Progenitor cell of endocrine pancreas (in vitro differentiated cells): Measurements from ENCODE around the gene SCAMP5. TPM values are rescaled to one million over a fixed set of nuclear protein-coding genes. Genes with fewer than 3 reads are reported as not detected.

ENCODE experiments used
- DNase-seq: peaks from one replicate; pipeline ENCODE4 v3.0.0; 2021; ENCODE audit warnings: low spot score; ENCODE audit not compliant: unreplicated experiment
- H3K27ac Mint-ChIP-seq: 2 replicates; pipeline ENCODE4 v1.8.0; 2021; ENCODE audit warnings: mild to moderate bottlenecking, moderate library complexity, mixed read lengths
- H3K27me3 Mint-ChIP-seq: 2 replicates; pipeline ENCODE4 v1.8.0; 2021; ENCODE audit warnings: mixed read lengths
- H3K36me3 Mint-ChIP-seq: 2 replicates; pipeline ENCODE4 v1.8.0; 2022; ENCODE audit warnings: mixed read lengths; ENCODE audit not compliant: insufficient read depth
- H3K4me1 Mint-ChIP-seq: 2 replicates; pipeline ENCODE4 v1.8.0; 2021; ENCODE audit warnings: low read depth, mixed read lengths
- H3K4me3 Mint-ChIP-seq: 2 replicates; pipeline ENCODE4 v1.8.0; 2021; ENCODE audit warnings: low read depth, mild to moderate bottlenecking, moderate library complexity, mixed read lengths
- H3K9me3 Mint-ChIP-seq: 2 replicates; pipeline ENCODE4 v1.8.0; 2021; ENCODE audit warnings: low read depth, mixed read lengths
- long read RNA-seq: library from polyadenylated mRNA; unstranded; transcript quantifications from one replicate; pipeline ENCODE4 v2.0.0, GENCODE V29; 2020
- total RNA-seq: library from RNA; stranded (reverse); gene quantifications from 2 replicates; pipeline ENCODE4 v1.2.1, GENCODE V29; 2021
- TF ChIP-seq, protein P1 (sequence below): fragments of 200-600 bp; sonication (generic); IDR thresholded peaks from one replicate; pipeline ENCODE4 v1.5.0; 2021; ENCODE audit warnings: antibody characterized with exemption, mild to moderate bottlenecking; ENCODE audit not compliant: unreplicated experiment

The SCAMP5 gene, protein sequence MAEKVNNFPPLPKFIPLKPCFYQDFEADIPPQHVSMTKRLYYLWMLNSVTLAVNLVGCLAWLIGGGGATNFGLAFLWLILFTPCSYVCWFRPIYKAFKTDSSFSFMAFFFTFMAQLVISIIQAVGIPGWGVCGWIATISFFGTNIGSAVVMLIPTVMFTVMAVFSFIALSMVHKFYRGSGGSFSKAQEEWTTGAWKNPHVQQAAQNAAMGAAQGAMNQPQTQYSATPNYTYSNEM
- total RNA-seq, result 55.9 and 58.0 TPM in 2 replicates
- long read RNA-seq, partial matches to known transcripts, result 0 of 3 reads
- long read RNA-seq, other reads (novel, unspliced or antisense), result 3 of 3 reads

DNA sequence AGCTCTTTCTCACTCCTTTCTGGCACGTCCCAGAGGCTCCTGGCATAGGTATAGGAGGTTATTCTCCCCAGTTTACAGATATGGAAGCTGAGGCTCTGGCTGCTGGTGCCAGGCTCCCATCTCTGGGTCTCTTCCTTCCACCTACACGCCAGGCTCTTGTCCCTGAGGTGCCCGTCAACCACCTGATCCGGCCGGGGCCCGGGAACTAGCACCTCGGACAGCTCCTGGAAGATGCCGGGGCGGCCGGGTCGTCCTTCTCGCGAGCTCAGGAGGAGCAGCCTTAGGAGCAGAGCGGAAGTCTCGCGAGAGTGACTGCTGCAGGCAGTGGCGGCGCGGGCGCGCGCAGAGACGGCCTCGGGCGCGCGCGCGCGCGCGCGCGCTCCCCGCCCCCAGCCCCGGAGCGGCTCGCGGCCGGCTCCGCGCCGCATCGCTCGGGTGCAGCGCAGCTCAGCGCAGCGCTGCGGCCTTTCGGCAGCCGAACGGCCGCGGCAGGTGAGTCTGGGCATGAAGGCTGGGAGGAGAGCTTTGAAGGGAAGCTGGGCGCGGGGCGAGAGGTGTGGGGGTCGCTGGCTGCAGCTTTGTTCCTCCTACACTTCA lies at the start of gene SCAMP5:
TSS of gene SCAMP5 (plus strand) at position 382 of the 597 bp plus-strand sequence. CDS start 16,277 bp downstream, outside the sequence.
- TF ChIP-seq, protein P1, sequence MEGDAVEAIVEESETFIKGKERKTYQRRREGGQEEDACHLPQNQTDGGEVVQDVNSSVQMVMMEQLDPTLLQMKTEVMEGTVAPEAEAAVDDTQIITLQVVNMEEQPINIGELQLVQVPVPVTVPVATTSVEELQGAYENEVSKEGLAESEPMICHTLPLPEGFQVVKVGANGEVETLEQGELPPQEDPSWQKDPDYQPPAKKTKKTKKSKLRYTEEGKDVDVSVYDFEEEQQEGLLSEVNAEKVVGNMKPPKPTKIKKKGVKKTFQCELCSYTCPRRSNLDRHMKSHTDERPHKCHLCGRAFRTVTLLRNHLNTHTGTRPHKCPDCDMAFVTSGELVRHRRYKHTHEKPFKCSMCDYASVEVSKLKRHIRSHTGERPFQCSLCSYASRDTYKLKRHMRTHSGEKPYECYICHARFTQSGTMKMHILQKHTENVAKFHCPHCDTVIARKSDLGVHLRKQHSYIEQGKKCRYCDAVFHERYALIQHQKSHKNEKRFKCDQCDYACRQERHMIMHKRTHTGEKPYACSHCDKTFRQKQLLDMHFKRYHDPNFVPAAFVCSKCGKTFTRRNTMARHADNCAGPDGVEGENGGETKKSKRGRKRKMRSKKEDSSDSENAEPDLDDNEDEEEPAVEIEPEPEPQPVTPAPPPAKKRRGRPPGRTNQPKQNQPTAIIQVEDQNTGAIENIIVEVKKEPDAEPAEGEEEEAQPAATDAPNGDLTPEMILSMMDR, result no peak
- peak within 1 kb of the TSS; percentile 90 for H3K27ac Mint-ChIP-seq
- H3K9me3 Mint-ChIP-seq, result no peaks in the 10 kb centered on the region
- peak within 1 kb of the TSS; percentile 81 for H3K4me3 Mint-ChIP-seq
- peak; percentile 97 for DNase-seq
- peaks cover 9% of the 10 kb centered on the region for H3K4me1 Mint-ChIP-seq
- H3K36me3 Mint-ChIP-seq, result peaks cover 7% of the 10 kb centered on the region
- peaks cover 15% of the 10 kb centered on the region for H3K27me3 Mint-ChIP-seq

DNA sequence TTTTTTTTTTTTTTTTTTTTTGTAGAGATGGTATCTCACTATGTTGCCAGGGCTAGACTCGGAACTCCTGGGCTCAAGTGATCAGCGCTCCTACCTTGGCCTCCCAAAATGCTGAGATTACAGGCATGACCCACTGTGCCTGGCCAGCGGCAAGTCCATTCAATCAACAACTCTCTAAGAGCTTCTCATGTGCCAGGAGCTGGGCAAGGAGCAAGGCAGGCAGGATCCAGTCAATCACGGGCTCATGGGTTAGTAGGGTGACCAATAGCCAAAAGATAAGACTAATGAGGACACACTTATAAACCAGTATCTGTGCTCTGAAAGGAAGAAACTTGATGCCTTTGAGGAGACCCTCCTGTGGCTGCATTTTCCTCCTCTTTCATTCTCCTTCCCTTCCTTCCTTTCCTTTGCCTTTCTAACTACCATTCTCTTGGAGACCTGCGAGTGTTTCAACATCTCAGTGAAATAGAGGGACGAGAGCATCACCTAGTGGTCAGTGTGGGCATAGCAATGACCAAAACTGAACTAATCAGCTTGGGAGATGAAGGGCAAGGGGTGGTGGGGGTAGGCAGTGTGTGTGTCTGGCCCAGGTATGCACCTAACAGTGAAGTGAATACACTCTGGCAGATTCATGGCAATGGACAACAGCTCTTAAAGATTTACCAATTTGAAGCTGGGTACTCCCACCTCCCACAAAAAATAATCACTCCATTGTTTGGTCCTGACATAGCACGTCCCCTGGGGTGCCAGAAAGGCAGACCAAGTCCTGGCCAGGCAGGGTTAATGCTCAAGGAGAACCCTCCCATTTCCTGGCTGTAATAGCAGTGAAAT lies 45.1 kb upstream of the SCAMP5 start:
- Mint-ChIP-seq H3K4me1 (peaks cover 2% of the 10 kb centered on the region), H3K27me3 (peaks cover 18% of the 10 kb centered on the region), H3K27ac (peak overlapping the region; percentile 0), H3K4me3 (no peak overlapping the region), H3K36me3 (no peaks in the 10 kb centered on the region), H3K9me3 (no peaks in the 10 kb centered on the region)
- TF ChIP-seq, protein P1, result peak; percentile 94
- DNase-seq, result peak; percentile 80

DNA sequence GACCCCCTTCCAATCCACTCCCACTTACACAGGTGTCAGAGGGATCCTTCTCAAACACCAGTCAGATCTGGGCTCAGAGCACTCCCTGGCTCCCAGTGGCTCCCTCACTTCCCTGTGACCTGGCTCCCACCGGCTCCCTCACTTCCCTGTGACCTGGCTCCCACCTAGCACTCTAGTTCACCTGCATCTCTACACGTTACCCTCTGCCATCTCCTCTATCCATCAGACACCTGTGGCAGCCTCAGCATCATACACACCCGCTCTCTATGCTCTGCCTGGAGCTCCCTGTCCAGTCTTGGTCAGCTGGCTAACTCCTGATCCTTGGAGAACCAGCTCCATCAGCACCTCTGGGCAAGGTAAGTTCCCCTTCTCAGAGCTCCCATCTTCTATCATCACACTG lies 44.4 kb upstream of the SCAMP5 start:
- peaks cover 25% of the 10 kb centered on the region for H3K27me3 Mint-ChIP-seq
- no peak for DNase-seq
- no peak overlapping the region for H3K4me3 Mint-ChIP-seq
- H3K36me3 Mint-ChIP-seq, result no peaks in the 10 kb centered on the region
- peaks cover 2% of the 10 kb centered on the region for H3K4me1 Mint-ChIP-seq
- no peaks in the 10 kb centered on the region for H3K9me3 Mint-ChIP-seq
- no peak overlapping the region for H3K27ac Mint-ChIP-seq
- TF ChIP-seq, protein P1, result no peak

DNA sequence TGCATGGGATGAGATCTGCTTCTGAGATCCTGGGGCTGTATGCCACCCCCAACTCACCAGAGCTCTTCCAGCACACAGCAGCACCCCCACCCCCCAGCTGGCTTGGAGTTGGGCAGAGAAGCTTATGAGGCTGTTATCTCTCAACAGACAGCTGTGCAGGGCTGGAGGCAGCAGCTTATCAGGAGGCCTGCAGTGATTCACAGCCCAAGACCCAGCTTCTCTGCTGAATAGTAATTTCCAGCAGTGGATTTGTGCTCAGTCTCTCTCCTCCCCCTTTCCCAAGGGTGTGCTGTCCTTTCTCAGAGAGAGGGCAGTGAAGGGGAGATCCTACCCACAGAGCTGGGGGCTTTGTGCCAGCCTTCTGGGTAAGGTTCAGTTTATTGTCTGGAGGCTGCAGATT lies 40.8 kb upstream of the SCAMP5 start:
- Mint-ChIP-seq H3K9me3 (no peaks in the 10 kb centered on the region), H3K27ac (no peak overlapping the region), H3K4me1 (peaks cover 6% of the 10 kb centered on the region), H3K4me3 (no peak overlapping the region), H3K36me3 (no peaks in the 10 kb centered on the region), H3K27me3 (peaks cover 49% of the 10 kb centered on the region)
- TF ChIP-seq, protein P1, result no peak
- DNase-seq, result no peak

DNA sequence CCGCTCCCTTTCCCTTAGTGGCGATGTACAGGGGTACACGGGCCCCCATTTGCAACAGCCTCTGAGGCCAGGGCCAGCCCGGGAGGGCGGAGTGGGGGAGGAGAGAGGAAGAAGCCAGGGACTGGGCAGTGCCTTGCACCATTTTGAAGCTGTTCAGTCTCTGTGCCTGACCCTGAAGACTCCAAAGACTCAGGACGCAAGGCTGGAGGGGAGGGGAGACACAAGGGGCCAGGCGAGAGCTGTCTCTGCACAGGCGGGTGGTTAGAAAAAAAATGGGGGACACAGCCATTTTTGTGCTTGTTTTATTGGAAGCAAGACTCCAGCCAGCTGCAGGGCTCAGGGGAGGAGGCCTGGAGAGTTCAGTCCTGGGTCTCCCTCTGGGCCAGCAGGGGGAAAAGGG lies 40.3 kb upstream of the SCAMP5 start:
- TF ChIP-seq, protein P1, result no peak
- Mint-ChIP-seq H3K9me3 (no peaks in the 10 kb centered on the region), H3K27ac (no peak overlapping the region), H3K4me3 (no peak overlapping the region), H3K36me3 (no peaks in the 10 kb centered on the region), H3K4me1 (peaks cover 6% of the 10 kb centered on the region), H3K27me3 (peaks cover 54% of the 10 kb centered on the region)
- no peak for DNase-seq
